Right forelimb (tissue), 1 donor: ENCODE measurements around the gene KCNC4.

Source experiments
- DNase-seq: peaks from one replicate; pipeline ENCODE4 v3.0.0-alpha.2; 2018

The KCNC4 gene

DNA sequence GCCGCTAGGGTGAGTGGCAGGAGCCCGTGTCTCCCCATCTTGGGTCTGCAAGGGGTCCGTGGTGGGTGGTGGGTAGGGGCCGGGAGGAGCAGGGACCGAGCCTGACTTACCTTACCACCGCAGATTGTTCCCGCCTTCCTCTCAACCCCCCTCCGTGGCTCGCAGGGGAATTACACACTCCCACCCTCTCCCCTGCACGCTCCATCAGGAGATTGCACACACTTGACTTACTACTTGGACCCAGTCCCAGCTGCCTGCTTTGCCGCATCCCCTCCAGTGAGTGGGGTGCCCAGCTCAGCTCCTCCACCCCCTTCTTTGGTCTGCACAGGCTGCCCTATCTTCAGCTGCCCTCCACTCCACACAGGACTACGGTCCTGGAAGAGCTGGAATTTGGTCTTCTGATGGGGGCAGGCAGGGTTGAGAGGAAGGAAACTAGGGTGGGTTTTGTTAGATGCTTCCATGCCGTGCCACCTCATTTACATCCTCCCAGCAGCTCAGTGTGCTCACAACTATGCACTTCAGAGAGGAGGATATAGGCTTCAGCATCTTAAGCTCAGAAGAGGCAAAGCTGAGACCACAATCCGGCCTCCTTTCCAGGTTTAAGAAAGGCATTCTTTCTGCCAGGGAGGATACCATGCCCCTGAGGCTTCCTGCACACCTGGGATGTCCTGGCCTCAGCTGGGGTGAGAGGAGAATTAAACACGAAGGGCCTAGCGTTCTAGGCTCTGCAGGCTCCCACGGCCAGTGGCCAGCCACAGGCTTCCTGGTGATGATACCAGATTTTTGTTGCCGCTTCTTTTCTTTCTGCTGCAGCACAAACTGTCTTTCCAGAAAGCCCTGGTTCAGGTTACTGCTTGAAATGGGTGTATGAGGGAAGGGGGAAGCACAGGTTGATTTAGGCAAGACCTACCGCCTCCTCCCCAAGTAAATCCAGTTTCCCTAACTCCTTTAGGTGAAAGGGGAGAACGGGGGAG, 2.3 kb downstream of the KCNC4 start:
- DNase-seq, result no peak

DNA sequence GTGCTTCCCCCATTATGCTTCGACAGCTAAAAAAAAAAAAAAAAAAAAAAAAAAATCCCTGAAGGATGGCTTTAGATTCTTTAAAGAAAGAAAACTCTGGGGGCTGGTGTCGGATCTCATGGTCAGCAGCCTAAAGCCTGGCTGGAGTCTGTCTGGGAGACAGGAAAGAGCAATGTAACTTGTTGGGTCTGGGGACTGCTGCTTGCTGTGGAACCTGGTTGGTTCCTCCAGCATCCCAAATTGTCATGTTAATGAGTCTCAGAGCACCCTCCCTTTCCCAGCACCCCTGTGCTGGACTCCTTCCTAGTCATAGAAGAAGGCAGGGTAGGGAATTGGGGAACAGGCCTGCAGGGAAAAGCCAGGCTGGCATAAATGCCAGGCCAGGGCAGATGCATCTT, 3.0 kb downstream of the KCNC4 start:
- no peak for DNase-seq

DNA sequence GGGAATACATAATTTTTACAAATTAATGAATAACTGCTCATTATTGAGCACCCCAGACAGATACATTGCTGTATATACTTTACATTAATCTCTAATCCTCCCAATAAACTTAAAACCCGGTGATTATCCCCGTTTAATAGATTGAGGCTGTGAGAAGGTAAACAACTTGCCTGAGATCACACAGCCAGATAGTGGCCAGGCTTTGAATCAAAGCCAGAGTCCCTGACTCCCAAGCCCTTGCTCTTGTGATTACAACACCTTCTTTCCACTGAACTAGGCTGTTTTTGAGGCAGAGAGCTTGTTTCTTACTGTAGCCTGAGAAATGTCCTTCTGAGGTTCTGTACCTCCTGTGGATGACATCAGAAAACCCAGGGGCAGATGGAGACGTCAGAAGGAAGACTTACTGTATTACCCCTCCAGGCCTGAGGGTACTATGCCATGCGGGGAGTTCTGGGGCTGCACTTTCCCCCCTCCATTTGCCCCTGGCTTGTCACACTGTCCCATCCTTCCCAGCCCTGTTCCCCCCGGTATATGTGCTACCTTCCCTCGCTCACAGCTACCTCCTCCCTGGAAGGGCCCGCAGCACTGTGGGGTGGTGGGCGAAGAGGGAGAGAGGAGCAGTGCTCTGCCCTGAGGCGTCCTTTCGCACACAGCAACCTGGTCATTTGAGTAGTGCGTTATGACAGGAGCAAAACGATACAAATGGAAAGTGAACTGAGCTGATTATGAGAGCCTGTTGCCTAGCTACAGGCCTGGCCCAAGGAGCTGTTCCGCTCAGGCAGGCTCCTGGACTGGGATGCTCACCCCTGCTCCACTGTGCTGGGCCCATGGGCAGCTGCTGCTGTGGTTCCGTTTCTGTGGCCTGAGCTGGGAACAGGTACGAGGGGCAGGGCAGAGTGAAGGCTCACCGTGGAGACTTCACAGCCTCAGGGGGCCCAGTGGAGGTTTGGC, 4.6 kb downstream of the KCNC4 start:
- no peak for DNase-seq

DNA sequence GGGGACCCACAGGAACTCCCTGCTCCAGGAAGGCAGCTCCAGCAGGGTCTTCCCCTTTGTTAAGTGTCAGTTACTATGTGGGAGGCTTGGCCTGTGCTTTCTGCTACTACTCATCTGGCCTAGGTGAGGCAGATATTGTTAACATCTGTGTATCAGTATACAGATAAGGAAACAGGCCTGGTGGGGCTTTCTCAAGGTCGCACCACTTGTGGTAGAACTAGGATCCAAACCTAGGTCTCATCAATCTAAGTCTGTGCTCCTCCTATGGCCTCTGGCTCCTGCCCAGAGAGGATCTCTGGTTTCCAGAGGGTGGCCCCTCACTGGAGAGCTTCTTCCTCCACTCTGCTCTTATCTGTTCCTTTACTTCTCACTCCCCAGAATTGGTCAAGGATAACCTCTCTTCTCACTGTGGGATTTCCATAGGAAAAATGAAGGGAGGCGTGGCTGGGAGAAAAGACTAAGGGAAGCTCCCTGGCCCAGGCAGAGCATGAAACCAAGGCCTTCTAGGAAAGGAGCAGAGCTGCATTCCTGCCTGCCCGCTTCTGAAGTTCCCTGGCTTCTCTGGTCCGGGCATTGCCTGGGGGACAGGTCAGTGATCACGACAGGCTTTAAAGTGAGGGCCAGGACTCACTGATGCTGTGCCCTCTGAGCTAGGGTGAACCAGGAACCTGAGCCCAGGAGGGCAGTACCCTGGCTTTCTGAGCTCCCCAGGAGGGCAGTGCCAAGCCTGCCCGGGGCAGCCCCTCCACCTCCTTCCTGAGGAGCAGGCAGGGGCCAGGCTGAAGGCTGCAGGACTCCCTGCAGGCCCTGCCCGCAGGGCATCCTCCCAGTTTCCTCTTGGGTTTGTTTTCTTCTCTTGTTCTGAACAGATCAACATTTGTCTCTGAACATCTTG, 5.8 kb downstream of the KCNC4 start:
- DNase-seq, result no peak

DNA sequence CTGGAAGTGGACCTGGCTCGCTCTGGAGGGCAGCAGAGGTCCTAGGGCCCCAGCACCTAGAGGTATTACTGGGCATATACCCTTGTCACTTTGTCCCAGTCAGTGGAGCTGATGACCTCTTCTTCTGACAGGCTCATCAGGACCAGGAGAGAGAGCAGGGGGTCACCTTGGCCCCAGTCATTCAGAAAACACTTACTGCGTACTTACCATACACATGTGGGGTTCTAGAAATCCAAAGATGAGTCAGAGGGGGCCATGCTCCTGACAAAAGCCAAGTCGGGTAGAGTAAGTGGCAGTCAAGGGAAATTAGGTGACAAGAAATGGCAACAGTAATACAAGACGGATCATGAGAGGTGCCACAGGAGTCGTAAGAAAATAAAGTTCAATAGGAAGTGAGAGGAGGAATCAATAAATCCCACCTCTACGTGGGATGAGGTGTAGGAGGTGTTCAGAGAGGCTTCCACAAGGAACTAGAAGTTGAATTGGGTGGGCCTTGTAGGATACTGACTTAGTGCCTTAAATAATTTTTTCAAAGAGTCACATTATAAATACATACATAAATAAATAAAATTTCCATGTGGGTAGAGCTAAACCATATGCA, 6.8 kb downstream of the KCNC4 start:
- no peak for DNase-seq

DNA sequence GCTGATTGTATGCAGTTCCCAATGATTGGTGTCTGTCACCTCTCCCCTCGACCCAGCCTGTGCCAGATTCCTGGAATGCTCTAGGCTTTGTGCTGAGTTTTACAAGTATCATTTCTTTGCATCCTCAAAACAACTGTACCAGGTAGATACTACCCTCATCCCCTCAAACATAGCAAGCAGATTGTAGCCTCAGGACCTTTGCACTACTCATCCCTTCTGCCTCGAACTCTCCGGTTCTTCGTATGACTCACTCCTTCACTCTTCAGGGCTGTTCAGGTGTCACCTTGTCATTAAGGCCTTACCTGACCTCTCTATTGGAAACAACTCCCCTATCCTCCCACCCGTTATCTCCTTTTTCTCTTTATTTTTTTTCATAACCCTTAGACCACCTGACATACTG, 8.0 kb downstream of the KCNC4 start:
- DNase-seq, result no peak

DNA sequence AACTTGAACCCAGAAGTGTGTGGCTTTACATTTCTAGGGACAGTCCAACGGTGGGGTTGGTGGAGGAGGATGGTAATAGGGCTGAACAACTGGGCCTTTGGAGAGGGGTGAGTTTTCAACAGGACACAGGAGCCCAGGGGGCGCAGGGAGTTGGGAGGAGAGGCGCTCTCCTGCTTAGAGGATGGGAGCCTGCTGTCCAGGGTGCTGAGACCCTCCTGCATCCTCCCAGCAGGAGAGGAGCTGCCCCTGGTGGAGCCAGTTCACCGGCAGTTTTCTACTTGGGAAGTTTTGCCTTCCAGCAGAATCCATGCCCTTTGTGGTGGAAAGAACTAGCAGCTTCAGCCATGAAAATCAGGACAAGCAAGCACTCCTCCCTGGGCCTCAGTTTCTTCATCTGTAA, 8.6 kb downstream of the KCNC4 start:
- no peak for DNase-seq

DNA sequence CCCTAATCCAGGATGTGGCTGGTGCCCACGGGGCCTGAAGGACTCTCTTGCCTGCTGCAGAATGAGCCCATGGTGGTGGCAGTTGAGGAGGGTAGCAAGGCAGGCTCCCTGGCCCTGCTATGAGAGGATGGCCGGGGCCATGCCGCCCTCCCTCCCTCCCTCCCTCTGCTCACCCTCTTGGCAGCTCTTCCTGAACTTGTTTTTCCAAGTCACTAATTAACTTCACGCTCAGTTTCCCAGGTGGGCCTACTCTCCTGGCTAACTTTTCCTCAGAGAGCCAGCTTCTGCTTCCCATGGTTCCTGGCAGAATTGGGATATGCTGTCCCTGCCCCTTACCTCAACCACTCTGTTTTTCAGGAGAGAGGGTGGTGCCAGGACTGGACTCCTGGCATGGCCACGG, 10.2 kb downstream of the KCNC4 start:
- no peak for DNase-seq

DNA sequence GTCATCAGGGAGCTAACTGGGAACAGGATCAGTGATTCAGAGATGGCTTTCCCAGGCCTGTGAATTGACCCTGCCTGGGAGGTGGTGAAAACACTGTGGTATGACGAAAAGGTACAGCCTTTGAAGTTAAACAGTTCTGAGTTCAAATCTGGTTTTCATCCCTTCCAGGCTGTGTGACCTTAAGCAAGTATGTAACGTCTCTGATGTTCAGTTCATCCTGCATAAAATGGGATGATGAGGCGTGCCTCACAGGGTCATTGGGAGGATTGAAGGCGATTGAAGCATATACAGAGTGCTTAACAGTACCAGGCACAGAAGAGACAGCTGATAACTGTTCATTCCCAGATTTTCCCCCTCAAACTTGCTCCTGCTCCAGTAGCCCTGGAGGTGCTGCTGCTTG, 11.0 kb downstream of the KCNC4 start:
- DNase-seq, result no peak

DNA sequence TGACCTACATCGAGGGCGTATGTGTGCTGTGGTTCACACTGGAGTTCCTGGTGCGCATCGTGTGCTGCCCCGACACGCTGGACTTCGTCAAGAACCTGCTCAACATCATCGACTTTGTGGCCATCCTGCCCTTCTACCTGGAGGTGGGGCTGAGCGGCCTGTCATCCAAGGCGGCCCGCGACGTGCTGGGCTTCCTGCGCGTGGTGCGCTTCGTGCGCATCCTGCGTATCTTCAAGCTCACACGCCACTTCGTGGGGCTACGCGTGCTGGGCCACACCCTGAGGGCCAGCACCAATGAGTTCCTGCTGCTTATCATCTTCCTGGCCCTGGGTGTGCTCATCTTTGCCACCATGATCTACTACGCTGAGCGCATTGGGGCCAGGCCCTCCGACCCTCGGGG, 13.0 kb downstream of the KCNC4 start:
- no peak for DNase-seq

DNA sequence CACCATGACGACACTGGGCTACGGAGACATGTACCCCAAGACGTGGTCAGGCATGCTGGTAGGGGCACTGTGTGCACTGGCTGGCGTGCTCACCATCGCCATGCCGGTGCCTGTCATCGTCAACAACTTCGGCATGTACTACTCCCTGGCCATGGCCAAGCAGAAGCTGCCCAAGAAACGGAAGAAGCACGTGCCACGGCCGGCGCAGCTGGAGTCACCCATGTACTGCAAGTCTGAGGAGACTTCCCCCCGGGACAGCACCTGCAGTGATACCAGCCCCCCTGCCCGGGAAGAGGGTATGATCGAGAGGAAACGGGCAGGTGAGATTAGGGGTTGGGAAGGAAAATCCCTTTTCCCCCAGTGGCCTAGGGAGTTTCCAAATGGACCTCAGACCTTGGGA, 13.5 kb downstream of the KCNC4 start:
- no peak for DNase-seq

DNA sequence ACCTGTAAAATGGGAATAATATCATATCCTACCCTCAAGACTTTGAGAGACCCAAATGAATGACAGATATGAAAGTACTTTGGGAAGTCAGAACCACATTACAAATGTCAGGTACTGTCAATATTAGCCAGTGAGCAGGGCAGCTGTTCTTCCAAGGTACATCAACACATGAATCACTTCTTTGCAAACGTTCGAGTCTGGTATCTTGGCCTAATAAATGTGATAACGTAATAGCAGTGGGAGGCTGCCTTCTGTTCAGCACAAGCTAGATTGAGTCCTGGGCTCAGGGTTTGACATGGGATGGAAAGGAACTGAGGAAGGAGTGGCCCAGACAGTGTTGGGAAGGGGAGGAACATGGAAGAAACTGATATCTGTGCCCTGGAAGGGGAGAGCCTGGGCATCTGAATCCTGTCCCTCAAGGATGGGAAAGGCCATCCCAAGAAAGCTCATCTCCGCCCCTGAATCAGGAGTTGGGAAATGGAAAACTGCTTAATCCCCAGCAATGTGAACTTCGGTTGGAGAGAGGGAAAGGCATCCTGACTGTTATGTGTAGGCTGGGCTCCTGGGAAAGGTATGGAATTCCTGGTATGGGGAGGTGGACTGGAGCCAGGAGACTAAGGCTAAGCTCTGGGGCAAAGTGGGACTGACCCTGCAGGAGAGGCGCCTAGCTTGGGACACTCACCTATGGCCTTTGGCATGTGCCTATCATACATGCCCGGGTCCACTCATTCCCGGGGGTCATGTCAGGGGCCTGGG, 14.3 kb downstream of the KCNC4 start:
- no peak for DNase-seq

DNA sequence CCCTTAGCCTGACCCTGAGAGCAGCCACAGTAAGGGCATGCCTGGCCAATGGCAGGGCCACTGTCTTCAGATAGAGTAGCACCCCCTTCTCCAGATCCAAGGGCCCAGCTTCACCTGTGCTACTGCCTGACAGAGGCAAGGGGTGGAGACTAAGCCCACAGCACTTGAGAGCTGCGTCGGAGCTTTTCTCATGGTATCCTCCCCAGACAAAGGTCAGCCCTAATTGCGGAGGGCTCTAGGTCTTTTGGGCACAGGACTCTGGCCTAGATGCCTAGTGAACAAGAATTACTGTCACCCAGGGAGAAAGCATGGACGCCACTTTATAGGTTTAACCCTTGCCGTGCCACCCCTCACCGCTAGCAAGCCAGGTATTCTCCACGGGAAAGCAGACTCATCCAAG, 15.1 kb downstream of the KCNC4 start:
- no peak for DNase-seq

DNA sequence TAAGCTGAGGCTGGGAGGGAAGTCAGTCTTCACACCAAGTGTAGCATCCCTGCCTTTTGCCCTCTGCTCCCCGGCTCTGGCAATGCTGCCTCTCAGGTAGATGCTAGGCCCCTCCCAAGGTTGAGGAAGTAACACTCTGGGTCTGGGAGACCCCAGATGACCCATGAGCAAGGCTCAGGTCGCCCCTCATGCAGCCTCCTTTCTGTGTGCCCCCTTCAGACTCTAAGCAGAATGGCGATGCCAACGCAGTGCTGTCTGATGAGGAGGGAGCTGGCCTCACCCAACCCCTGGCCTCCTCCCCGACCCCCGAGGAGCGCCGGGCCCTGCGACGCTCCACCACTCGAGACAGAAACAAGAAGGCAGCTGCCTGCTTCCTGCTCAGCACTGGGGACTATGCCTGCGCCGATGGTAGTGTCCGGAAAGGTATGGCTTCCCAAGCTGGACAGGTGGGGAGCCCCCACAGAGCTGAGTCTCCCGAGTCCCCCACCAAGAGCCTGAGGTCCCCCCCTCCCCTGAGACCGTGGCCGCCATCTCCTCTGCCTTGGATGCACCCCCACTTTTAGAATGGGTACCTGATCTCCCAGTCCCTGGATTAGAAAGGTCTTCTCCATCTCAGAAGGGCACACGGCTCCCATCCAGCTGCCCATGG, 15.8 kb downstream of the KCNC4 start:
- DNase-seq, result no peak

DNA sequence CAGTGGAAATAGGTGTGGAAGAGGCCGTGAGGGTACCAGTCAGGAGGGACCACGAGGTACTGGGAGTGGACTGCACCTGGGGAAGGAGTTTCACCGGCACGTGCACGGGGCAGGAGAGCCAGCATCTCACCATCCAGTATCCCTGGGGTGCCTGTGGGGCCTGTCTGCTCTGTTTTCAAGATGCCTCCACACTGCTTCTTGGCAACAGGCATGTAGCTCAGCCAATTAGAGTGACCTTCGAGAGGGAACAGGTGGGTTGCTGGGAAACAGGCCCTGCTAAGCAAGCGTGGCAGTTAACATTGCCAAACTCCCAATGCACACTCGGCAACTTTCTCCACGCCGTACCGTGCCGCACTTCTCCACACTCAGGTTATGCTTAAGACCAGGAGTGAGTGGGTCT, 17.7 kb downstream of the KCNC4 start:
- no peak for DNase-seq

DNA sequence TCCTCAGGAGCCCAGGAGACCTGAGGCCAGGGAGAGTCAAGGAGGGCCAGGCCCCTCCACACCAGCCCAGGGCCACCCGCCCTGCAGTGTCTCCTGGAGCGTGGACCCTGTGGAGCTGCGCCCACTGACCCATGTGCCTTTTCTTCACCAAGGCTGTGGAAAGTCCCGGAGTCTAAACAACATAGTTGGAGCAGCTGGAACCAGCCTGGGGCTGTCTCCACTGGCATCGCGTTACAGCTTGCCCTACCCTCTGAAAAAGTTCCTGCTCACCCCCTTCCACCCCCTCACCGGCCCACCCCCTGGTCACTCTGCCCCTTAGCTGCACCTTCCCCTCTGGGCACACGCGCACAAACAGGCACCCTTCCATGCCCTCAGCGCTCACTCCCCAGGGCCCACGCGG, 18.3 kb downstream of the KCNC4 start:
- no peak for DNase-seq

DNA sequence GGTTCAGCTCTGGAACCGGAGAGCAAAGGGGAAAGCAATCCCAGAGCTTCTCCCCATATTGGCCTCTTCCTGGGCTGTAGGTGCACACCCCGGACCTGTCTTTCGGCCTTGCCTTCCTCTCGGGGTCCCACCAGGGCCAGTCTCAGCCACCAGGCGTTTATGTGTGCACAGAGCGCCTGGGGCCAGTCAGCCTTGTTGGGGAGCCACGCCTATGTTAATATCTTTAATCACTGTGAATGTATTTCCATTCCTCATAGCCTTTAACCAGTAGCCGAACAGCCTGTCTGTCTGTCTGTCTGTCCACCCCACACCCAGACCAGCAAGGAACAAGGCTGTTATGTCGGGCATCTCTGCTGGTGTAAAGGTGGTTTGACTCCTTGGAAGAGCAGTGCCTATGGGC, 18.8 kb downstream of the KCNC4 start:
- DNase-seq, result no peak

DNA sequence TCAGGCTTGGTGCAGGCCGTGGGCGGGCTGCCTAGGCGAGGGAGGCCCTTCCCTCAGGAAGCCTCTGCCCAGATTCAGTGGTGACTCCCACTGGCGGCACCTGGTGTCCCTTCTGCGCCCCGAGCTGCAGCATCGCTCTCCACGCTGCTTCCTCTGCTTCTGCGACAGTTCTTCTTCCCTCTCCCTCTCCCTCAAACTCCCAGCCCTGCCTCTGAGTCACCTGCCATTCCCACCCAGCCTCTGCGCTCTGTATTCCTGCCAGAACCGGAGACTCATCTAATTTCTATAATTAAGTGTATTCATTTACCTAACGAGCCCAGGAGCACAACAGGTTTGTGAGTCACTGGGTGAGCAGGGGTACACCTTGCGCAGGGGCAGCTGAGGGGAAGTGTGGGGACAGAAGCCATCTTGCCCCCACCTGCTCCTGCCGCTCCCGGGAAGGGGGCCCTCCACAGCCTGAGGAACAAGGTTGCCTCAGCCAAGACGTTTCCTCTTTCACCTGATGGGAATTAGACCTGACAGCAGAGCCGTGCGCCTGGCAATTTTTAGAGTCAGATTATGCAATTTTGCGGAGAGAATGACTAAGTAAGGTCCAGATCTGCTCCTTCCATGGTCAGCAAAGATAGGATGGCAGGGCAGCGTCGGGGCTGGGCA, 19.4 kb downstream of the KCNC4 start:
- no peak for DNase-seq

DNA sequence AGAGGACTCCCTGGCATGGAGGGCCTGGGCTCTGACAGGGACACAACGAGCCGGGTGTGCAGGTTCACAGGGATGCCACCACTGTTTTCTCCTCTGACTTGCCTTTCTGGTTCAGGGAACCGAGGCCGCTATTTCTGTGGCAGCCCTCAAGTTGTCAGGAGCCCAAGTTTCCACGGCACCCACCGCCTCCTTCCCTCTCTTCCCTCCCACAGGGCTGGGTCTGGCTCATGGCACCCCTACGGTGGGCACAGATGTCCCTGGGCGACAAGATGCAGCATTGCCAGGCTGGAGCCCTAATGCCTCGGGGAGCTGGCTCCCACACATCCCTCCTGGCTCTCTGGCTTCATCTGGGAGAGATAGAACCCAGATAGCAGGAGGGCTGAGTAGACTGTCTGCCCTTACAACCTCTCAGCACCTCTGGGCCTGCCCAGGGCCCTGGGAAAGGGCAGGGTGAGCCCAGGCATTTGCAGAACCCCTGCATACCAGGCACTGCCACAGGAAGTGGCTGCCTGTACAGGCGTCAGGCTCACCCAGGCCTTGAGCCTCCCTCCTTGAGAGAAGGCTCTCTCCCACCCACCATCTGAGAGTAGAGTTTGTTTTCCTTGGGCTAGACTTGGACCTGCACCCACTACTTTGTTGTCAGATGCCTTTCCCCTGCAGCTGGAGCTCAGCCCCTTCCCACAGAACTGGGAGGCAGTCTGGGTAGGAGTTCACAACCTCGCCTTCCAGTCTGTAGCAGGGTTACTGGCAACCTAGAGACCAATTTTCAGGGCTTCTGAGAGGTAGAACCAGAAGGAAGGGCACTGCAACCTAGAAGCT, 20.5 kb downstream of the KCNC4 start:
- no peak for DNase-seq

DNA sequence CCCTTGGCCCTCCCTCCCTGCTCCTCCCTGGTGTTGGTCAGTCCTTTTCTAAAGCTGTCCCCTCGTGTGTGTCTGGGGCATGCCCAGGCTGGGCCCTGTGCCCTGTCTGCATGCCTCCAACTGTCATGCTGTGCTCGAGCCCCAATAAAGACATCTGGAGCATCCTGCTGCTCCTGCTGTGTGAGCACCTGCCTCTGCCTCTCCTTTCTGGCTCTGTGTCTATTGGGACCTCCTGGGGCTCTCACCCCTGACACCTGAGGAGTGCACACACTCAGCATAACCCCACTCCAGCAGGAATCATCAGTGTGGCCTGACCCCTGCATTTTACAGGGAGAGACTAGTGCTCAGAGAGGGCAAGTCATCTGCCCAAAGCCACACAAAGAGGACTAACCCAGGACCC, 23.7 kb downstream of the KCNC4 start:
- DNase-seq, result no peak
